SHP77 treated with DMSO at 0.1 percent for 48 hours (cell line): Measurements from ENCODE around the gene ARID1B.

Experiments used
- DNase-seq: peaks from one replicate; lab custom pipeline; 2025; lab: John Stamatoyannopoulos, UW

Gene ARID1B

GRCh38 chr6:157213426-157213825 lies 436.2 kb downstream of the ARID1B start:
- DNase-seq: no peak

- DNase-seq: no peak
Observed at GRCh38 chr6:157213907-157214565, 436.9 kb downstream of the ARID1B start.

DNA sequence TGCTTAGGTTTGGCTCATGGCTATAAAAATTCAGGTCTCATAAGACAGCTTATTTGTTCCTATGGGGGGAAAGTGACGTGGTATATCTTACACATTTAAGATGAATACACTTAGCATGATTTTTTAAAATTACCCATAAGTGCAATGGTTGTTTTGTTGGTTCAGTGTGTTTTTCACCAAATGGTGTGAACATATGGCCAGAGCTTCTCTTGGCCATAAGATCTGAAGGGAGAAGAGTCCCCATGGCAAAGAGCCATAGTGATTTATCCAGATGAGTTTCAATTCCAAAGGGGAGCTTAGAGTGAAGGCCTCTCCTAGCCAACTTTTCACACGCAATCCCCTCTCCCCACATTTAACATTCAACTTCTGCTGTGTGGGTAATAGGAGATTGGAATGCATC lies 438.5 kb downstream of the ARID1B start:
- DNase-seq: no peak

DNA sequence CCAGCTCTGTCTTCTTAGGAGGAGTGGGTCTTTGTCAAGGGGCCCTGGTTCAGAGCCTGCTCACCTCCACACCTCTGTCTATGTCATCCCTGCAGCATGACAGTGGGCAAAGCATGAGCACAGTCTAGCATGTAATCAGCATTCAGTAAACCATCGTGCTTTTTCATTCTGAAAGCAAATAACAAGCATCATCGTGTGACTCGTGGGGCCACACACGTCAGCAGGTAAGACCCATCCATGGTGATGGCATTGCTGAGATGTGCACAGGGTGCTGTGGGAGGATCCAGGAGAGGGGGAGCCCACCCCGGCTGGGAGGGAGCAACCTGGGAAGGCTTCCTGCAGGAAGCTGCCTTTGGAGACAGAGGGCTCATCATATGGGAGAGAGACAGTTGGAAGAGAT lies 439.4 kb downstream of the ARID1B start:
- DNase-seq: no peak

DNA sequence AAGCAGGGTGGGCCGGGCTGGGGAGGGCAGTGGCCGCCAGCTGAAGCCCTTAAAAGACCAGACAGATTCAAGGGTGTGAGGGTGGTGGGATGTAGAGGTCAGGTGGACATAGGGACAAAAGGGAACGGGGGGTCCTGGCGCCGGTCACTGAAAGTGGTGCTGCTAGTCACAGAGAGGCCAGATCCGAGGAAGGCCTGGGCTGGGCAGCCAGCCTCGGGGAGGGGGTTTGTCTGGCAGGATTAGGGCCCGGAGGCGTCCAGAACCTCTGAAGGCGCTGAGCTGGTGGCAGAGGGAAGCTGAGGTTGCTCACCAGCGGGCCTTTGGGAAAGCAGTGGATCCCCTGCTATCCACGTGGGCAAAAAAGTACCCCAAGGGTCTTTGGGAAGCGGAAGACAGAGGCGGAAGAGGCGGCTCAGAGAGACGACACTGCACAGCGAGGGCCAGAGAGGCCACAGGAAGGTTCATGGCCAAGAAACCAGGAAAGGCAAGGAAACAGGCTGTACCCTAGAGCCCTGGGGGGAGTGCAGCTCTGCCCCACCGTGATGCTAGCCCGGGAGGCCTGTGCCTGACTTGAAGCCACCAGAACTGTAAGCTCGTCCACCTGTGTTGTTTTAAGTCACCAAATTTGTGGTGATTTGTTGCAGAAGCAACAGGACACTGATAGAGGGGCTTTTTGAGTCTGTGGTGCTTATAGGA lies 440.2 kb downstream of the ARID1B start:
- no peak for DNase-seq

- no peak for DNase-seq
Observed at GRCh38 chr6:157217894-157218370, 440.8 kb downstream of the ARID1B start.

DNA sequence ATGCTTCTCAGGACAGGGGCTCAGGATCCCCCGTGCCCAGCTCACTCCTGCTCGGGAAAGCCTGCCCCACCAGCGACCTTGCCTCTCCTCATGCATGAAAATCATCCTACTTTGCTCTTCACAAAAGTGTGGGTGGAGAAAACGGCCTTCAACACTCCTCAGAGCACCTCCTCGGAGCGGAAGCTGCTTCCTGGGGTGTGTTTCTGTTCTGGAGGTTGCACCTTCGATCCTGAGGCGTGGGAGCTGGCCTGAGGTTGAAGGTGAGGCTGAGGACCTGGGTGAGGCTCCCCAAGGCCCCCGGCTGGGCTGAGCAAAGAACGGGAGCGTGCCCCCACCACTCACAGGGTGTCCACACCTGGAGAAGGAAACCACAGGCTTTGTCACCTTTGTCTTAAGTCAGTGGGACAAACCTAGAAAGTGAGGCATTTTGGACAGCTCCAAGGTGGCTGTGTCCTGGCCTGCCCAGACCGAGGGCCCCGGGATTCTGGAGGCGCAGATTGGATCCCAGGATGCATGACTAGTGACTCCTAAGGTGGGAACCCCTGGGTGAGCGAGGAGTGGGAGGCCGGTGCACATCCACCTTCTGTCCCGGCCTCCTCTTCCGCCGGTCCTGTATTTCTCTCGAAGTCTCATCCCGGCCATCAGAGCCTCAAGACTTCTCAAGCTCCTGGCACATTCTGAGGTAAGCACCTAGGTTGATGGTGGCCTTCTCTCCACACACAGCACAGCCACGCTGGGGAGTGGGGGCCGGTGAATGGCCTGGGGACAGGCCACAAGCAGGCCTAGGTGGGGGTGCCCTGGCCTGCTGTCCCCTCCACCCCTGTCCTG lies 441.4 kb downstream of the ARID1B start:
- no peak for DNase-seq

DNA sequence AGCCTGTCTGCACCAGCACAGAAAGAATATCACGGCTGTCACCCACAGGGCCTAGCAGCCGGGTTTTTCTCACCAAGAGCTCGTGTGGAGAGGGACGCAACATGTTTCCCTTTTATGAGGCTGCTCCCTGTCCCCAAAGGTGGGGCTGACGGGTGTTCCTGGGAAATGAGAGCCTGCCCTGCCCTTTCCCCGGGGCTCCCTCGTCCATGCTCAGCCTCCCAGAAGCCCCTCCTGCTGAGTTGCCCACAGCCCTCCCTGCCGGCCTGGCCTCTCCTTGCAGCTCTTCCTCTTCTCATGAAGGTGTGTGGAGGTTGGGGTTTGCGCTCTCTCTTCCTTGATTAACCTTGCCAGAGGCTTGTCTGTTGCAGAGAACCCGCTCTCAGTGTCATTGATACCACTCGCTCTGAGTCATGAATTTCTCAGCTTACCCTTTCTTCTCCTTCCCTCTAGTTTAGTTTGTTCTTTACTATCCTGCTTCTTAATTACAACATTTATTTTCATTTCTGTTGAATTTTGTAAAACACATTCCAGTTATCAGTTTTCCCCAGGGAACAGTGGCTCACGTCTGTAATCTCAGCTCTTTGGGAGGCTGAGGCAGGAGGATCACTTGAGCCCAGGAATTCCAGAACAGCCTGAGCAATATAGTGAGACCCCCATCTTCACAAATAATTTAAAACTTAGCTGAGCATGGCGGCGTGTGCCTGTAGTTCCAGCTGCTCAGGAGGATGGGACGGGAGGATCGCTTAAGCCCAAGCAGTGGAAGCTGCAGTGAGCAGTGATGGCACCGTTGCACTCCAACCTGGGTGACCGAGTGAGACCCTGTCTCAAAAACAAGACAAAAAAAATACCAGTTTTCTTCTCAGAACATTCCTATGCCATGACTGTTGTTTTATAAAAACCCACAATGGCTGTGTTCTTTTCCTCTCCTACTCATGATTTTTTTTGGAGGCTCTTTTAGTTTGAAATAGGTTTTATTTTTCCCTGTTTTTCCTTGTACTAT lies 442.3 kb downstream of the ARID1B start:
- DNase-seq: no peak

- no peak for DNase-seq
Observed at GRCh38 chr6:157220485-157220884, 443.3 kb downstream of the ARID1B start.

DNA sequence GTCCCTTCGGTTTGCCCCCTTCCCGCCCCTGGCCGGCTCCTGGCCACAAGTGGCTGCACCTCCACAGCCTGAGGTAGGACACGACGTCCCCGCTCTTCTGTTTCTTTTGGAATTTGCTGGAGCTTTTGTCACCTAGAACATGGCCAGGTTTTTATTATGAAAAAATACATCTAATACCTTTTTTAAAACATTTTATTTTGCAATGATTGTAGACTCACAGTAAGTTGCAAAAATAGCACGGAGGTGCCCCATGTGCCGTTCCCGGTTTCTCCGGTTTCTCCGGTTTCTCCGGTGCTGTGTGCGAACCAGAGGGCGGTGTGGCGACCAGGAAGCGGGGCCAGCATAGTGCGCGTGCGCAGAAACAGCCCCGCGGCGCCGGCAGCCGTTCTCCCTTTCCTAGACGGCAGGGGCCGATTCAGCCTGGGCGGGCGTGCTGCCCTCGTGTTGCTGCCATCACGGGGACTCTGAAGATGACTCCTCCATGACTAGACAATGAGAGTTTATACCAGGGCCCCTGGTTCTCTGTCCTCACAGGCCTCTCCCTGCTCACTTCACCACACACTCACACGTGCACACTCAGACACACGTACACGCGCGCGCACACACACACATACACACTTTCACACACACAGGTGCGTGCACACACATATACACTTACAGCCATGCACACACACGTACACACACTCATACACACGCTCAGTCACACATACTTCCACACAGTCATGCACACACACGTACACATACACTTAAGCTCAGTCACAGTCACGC lies 444.1 kb downstream of the ARID1B start:
- DNase-seq: peak; percentile 70

DNA sequence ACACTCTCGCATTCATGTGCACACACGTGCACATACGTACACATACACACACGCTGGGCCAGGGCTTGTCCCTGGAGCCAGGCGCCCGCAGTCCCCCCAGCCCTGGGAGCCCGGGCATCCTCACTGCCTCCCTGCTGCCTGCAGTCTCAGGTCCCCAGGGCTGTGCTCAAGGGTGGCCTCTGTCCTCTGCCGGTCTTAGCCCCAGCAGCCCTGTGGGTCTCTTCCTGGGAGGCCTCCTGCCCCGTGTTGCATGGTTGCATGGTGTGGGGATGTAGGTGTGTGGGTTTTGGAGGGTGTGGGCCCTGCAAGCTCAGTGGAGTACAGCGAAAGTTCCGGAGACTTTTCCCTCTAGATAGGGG lies 444.6 kb downstream of the ARID1B start:
- DNase-seq: no peak

DNA sequence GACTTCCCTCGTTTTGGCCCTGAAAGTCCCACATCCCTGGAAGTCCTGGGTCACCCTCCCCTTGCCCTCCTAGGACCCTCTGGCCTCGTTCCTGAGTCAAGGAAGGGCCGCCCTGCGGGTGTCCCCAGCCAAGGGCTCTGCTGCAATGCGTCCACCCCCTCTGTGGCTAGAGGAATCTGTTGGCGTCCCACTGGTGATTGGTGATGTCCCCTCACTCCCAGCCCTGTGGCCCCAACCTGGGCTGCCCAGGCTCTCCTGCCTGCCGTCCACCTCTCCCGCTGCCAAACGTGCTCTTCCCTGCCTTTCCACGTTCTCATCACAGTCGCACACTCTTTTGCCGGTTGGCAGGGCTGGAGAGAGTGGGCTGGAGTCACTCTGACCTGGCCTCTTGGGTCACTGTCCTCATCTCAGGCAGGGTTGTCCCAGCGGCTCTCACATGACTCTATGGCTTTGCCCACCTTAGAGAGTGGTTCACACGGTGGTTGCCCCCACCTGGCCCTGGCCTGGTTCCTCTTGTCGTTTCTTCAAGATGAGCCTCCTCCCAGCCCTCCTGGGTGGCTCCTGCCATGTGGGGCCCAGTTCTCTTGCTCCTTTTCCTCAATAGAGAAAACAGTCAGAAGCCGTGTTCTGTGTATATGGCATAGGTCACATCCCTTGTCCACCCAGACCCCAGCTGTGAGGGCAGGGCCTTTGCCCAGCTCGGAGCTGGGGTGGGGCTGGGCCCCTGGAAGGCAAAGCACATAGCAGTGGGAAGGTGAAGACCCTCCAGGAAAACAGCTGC lies 445.2 kb downstream of the ARID1B start:
- DNase-seq: no peak

GRCh38 chr6:157223021-157223430 lies 445.8 kb downstream of the ARID1B start:
- DNase-seq: no peak

- DNase-seq: no peak
Observed at GRCh38 chr6:157223511-157223910, 446.3 kb downstream of the ARID1B start.

DNA sequence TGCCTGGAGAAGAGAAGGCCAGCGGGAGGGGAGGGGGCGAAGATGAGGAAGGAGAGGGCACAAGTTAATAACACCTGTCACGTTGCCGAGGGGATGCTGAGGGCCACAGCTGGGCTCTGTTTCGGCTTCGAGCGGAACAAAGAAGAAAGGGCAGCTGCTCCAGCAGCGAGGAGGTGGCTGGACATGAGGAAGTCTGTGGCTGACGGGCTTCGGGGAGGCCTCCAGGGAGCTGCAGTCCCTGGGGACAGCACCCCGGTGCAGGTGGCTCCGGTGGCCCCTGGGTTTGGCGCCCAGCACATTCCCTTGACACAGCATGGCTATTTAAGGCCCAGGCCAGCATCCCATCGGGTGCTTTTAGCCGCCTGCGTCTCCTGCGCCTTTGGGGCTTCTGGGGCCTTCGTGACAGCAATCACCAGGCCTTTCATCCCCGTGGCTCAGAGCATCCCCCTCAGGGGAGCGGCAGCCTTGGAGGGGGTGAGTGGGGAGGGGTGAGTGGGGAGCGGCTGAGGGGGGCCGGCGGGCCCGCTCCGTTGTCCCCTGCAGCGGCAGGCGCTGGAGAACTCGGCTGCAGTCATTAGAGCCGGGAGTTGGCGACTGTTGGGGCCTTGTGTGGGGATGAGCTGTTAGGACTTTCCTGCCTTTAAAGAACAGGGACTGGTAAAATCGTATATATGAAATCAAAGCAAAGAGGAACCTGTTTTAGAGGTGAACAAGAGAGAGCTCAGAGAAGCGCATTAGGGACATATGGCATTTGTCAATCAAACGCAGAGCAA lies 447.2 kb downstream of the ARID1B start:
- DNase-seq: no peak

DNA sequence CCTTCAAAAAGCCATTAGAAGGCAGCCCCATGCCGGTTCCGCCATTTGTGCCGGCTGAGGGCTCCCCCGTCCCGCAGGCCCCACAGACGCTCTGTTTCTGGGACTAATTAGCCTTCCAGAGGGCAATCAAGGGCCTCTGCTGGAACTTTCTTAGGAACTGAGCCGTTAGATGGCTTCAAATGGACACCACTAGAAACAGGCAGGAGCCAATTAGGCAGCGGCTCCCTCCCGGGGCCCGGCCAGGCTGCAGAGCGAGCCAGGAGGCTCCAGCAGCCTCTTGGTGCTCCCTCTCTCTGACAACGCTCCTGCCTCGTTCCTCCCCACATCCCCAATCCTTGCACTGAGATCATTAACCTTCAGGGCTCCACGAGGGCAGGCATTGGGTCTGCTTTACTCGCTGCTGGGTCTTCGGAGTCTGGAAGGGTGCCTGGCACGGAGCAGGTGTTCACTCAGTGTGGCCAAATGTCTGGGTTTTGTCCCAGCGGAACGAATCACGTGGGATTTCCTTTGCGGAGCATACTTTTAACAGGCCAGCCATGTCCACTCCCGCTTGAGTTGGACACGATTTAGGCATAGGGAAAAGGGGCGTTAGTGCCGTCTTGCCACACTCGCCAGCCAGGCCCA lies 447.9 kb downstream of the ARID1B start:
- no peak for DNase-seq

DNA sequence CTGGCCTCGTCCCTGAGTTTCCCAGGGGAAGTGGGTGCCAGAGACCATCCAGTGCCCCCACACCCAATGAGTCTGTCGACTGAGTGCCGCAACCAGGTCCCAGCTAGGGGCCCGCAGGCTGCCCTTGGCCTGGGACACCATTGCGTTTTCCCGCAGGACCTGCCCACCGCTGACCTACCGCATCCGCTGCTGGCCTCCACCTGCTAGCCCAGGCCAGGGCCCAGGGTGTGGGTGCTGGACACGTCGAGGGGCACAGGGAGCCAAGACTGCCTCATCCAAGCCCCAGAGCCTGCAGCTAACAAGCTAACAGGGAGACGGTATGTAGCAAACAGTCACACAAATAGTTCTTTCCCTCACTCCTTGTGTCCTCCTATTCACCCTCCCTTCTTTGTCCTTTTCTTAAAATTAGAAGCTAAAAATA lies 448.4 kb downstream of the ARID1B start:
- no peak for DNase-seq

- no peak for DNase-seq
Observed at GRCh38 chr6:157226026-157226625, 448.9 kb downstream of the ARID1B start.
